ENCODE measurements around the gene SPRR2B.
"Not testable (repeated sequence)": the region's sequence is repeated elsewhere in the genome, so short reads cannot be mapped to it uniquely, and the experiment has no call there.

SPRR2B gene

GRCh38 chr1:153022340-153022739 lies 49.1 kb downstream of the SPRR2B start:
- H3K27ac Mint-ChIP-seq = not testable (repeated sequence)

GRCh38 chr1:153021829-153022228 lies 49.6 kb downstream of the SPRR2B start:
- not testable (repeated sequence) for H3K9me3 Mint-ChIP-seq; DNase-seq; H3K27ac Mint-ChIP-seq; H3K4me3 Mint-ChIP-seq; H3K4me1 Mint-ChIP-seq (ENCODE audit: low read depth); H3K36me3 Mint-ChIP-seq (ENCODE audit: low read depth)
- peaks cover 45% of the 10 kb centered on the region for H3K27me3 Mint-ChIP-seq

More at GRCh38 chr1:153022340-153022739, 49.1 kb downstream of the SPRR2B start:
- H3K4me1 Mint-ChIP-seq (ENCODE audit: low read depth); H3K9me3 Mint-ChIP-seq; DNase-seq; H3K36me3 Mint-ChIP-seq (ENCODE audit: low read depth); H3K4me3 Mint-ChIP-seq: not testable (repeated sequence)
- peaks cover 45% of the 10 kb centered on the region for H3K27me3 Mint-ChIP-seq

All from activated T-cell treated with anti-CD3 and anti-CD28 coated beads, Interleukin-2, amount 50 U/mL, for 24 hours (primary cell).